ENCODE results near the gene SPSB3.
A peak's percentile ranks its signal among the peaks of the same experiment; 100 is the strongest.

SPSB3 gene

GRCh38 chr16:1762879-1763520 is 19.4 kb downstream of the SPSB3 start:
- H3K27me3 Mint-ChIP-seq (ENCODE audit: low read depth): no peaks in the 10 kb centered on the region
- no peak for DNase-seq (ENCODE audit: low spot score)
- no peak overlapping the region for H3K27ac Mint-ChIP-seq
- peaks cover 15% of the 10 kb centered on the region for H3K36me3 Mint-ChIP-seq (ENCODE audit: low read depth)
- no peak overlapping the region for H3K4me3 Mint-ChIP-seq
- H3K9me3 Mint-ChIP-seq: no peaks in the 10 kb centered on the region
- H3K4me1 Mint-ChIP-seq (ENCODE audit: low read depth): no peaks in the 10 kb centered on the region

- H3K36me3 Mint-ChIP-seq (ENCODE audit: low read depth): peaks cover 13% of the 10 kb centered on the region
- H3K4me3 Mint-ChIP-seq: no peak overlapping the region
- no peak for DNase-seq (ENCODE audit: low spot score)
- no peak overlapping the region for H3K27ac Mint-ChIP-seq
- H3K4me1 Mint-ChIP-seq (ENCODE audit: low read depth): peaks cover 3% of the 10 kb centered on the region
- no peaks in the 10 kb centered on the region for H3K9me3 Mint-ChIP-seq
- no peaks in the 10 kb centered on the region for H3K27me3 Mint-ChIP-seq (ENCODE audit: low read depth)
Measured at GRCh38 chr16:1762196-1762878, 20.0 kb downstream of the SPSB3 start.

GRCh38 chr16:1761751-1762150 is 20.6 kb downstream of the SPSB3 start:
- Mint-ChIP-seq H3K9me3 (no peaks in the 10 kb centered on the region), H3K27me3 (ENCODE audit: low read depth) (no peaks in the 10 kb centered on the region), H3K27ac (no peak overlapping the region), H3K4me3 (no peak overlapping the region), H3K36me3 (ENCODE audit: low read depth) (peaks cover 11% of the 10 kb centered on the region), H3K4me1 (ENCODE audit: low read depth) (peaks cover 8% of the 10 kb centered on the region)
- DNase-seq (ENCODE audit: low spot score): no peak

- DNase-seq (ENCODE audit: low spot score): no peak
- H3K4me1 Mint-ChIP-seq (ENCODE audit: low read depth): peaks cover 10% of the 10 kb centered on the region
- H3K36me3 Mint-ChIP-seq (ENCODE audit: low read depth): peaks cover 8% of the 10 kb centered on the region
- no peaks in the 10 kb centered on the region for H3K9me3 Mint-ChIP-seq
- no peak overlapping the region for H3K4me3 Mint-ChIP-seq
- no peaks in the 10 kb centered on the region for H3K27me3 Mint-ChIP-seq (ENCODE audit: low read depth)
- H3K27ac Mint-ChIP-seq: no peak overlapping the region
Measured at GRCh38 chr16:1760911-1761310, 21.5 kb downstream of the SPSB3 start.

DNA sequence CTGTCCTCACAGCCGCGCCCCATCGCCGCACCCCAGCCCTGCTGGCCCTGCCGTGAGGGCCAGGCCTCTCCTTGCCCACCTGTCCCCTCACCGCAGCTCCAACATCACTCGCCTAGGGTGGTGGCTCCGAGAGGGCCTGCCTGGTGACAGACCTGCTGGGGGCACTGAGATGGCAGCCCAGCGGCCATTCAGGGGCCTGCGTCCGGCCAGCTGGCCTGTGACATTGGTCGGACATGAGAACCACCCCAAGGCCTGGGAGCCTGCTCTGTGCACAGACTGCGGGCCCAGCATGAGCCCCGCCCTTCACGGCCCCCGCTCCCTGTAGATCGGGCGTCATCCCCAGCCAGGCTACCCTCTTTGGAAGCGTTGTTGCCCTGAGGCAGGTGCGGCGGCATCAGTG is 22.9 kb downstream of the SPSB3 start:
- DNase-seq (ENCODE audit: low spot score): no peak
- peaks cover 11% of the 10 kb centered on the region for H3K36me3 Mint-ChIP-seq (ENCODE audit: low read depth)
- no peak overlapping the region for H3K4me3 Mint-ChIP-seq
- H3K9me3 Mint-ChIP-seq: no peaks in the 10 kb centered on the region
- H3K27me3 Mint-ChIP-seq (ENCODE audit: low read depth): no peaks in the 10 kb centered on the region
- H3K4me1 Mint-ChIP-seq (ENCODE audit: low read depth): peaks cover 10% of the 10 kb centered on the region
- no peak overlapping the region for H3K27ac Mint-ChIP-seq

GRCh38 chr16:1758923-1759322 is 23.4 kb downstream of the SPSB3 start:
- no peak for DNase-seq (ENCODE audit: low spot score)
- no peak overlapping the region for H3K27ac Mint-ChIP-seq
- peaks cover 10% of the 10 kb centered on the region for H3K4me1 Mint-ChIP-seq (ENCODE audit: low read depth)
- peaks cover 11% of the 10 kb centered on the region for H3K36me3 Mint-ChIP-seq (ENCODE audit: low read depth)
- no peaks in the 10 kb centered on the region for H3K27me3 Mint-ChIP-seq (ENCODE audit: low read depth)
- H3K9me3 Mint-ChIP-seq: no peaks in the 10 kb centered on the region
- no peak overlapping the region for H3K4me3 Mint-ChIP-seq

DNA sequence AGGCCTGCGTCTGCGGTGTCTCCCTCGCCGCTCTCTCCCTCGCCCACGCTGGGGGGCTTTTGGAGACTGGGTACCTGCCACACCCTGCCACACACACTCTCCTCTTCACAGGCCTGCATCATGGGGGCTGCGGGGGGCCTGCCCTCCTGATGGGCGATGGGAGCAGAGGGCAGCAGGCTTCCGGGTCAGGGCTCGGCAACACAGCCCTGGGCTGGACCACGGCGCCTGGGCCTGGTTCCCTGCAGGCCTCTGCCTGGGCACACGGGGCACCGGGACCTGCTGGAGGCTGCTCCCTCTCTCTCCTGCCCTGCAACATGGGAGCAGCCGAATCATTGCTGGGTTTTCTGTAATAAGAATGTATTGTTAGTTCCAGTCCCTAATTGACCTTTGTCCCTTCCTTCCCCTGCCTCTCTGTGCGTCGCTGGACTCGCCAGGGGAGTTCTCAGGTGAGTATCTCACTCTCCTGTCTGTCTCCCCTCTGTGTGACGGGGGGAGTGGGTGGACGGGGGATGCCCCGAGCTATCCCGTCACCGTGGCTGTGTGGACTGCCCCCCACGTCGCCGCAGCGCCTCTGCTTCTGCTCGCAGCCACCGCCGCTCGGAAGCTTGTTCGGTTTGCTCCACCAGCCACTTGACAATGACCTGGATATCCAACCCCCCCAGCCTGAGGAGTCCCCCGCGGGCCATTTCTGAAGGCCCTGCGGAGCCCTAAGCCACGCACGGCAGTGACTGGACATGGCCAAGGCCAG is 24.5 kb downstream of the SPSB3 start:
- H3K4me3 Mint-ChIP-seq: no peak overlapping the region
- H3K27me3 Mint-ChIP-seq (ENCODE audit: low read depth): no peaks in the 10 kb centered on the region
- no peak for DNase-seq (ENCODE audit: low spot score)
- H3K4me1 Mint-ChIP-seq (ENCODE audit: low read depth): peaks cover 10% of the 10 kb centered on the region
- H3K27ac Mint-ChIP-seq: peak overlapping the region; percentile 69
- H3K9me3 Mint-ChIP-seq: no peaks in the 10 kb centered on the region
- H3K36me3 Mint-ChIP-seq (ENCODE audit: low read depth): peaks cover 11% of the 10 kb centered on the region

DNA sequence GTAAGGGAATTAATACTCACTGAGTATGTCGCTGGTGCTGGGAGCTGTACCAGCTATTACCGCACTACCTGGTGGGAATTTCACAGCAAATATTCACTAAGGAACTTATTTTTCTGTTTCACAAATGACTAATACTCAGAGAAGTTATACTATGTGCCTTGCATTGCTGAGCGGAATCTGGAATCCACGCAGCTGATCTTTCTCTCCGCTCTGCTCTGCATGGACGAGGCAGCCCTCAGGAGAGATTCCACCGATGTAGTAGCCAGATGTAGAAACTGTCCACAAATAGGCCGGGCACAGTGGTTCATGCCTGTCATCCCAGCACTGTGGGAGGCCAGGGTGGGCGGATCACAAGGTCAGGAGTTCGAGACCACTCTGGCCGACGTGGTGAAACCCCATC is 28.2 kb downstream of the SPSB3 start:
- Mint-ChIP-seq H3K27ac (no peak overlapping the region), H3K36me3 (ENCODE audit: low read depth) (peaks cover 7% of the 10 kb centered on the region), H3K27me3 (ENCODE audit: low read depth) (no peaks in the 10 kb centered on the region), H3K4me1 (ENCODE audit: low read depth) (peaks cover 10% of the 10 kb centered on the region), H3K4me3 (no peak overlapping the region), H3K9me3 (no peaks in the 10 kb centered on the region)
- no peak for DNase-seq (ENCODE audit: low spot score)

- Mint-ChIP-seq H3K9me3 (no peaks in the 10 kb centered on the region), H3K36me3 (ENCODE audit: low read depth) (peaks cover 7% of the 10 kb centered on the region), H3K4me3 (no peak overlapping the region), H3K27ac (no peak overlapping the region), H3K27me3 (ENCODE audit: low read depth) (no peaks in the 10 kb centered on the region), H3K4me1 (ENCODE audit: low read depth) (peaks cover 10% of the 10 kb centered on the region)
- DNase-seq (ENCODE audit: low spot score): no peak
Measured at GRCh38 chr16:1752853-1753252, 29.5 kb downstream of the SPSB3 start.

DNA sequence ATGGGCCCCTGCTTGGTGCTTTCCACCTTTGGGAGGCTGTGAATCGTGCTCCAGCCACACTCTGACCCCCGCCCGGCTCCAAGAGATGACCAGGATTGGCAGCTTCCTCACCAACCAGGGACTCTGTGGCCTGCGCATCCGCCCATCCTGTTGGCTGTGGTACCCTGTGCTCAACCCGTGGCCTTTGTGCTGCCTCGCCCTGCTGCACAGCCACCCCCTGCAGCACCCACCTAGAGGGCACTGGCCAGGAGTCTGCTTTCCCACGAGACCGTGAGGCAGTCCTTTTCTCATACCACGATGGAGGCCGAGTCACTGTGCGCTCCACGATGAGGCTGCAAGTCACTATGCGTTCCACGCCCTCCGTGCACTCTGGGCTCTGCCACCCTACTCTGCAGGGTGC is 30.4 kb downstream of the SPSB3 start:
- peaks cover 7% of the 10 kb centered on the region for H3K36me3 Mint-ChIP-seq (ENCODE audit: low read depth)
- H3K27me3 Mint-ChIP-seq (ENCODE audit: low read depth): no peaks in the 10 kb centered on the region
- peaks cover 3% of the 10 kb centered on the region for H3K4me1 Mint-ChIP-seq (ENCODE audit: low read depth)
- no peak for DNase-seq (ENCODE audit: low spot score)
- H3K4me3 Mint-ChIP-seq: no peak overlapping the region
- H3K9me3 Mint-ChIP-seq: no peaks in the 10 kb centered on the region
- no peak overlapping the region for H3K27ac Mint-ChIP-seq

GRCh38 chr16:1749152-1750117 is 32.9 kb downstream of the SPSB3 start:
- Mint-ChIP-seq H3K9me3 (no peaks in the 10 kb centered on the region), H3K27me3 (ENCODE audit: low read depth) (no peaks in the 10 kb centered on the region), H3K4me3 (no peak overlapping the region), H3K27ac (no peak overlapping the region), H3K36me3 (ENCODE audit: low read depth) (peaks cover 8% of the 10 kb centered on the region), H3K4me1 (ENCODE audit: low read depth) (no peaks in the 10 kb centered on the region)
- DNase-seq (ENCODE audit: low spot score): no peak

DNA sequence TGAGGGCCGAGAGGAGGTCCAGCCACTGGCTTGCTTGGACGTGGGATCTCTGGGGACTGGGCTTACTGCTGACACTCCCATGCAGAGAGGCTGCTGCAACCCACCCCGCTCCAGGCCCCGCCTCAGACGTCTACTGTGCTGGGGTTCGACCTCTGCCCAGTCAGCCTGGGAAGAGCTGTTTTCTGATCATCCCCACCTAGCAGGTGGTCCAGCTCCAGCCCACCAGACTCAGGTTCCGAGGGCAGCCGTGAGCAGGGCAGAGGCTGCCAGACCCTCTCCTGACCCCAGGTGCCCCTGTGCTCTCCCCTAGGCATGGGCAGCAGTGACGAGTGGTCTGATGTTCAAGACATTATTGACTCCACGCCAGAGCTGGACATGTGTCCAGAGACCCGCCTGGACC is 34.4 kb downstream of the SPSB3 start:
- Mint-ChIP-seq H3K9me3 (no peaks in the 10 kb centered on the region), H3K27me3 (ENCODE audit: low read depth) (no peaks in the 10 kb centered on the region), H3K4me1 (ENCODE audit: low read depth) (no peaks in the 10 kb centered on the region), H3K4me3 (no peak overlapping the region), H3K27ac (no peak overlapping the region), H3K36me3 (ENCODE audit: low read depth) (peaks cover 8% of the 10 kb centered on the region)
- no peak for DNase-seq (ENCODE audit: low spot score)

DNA sequence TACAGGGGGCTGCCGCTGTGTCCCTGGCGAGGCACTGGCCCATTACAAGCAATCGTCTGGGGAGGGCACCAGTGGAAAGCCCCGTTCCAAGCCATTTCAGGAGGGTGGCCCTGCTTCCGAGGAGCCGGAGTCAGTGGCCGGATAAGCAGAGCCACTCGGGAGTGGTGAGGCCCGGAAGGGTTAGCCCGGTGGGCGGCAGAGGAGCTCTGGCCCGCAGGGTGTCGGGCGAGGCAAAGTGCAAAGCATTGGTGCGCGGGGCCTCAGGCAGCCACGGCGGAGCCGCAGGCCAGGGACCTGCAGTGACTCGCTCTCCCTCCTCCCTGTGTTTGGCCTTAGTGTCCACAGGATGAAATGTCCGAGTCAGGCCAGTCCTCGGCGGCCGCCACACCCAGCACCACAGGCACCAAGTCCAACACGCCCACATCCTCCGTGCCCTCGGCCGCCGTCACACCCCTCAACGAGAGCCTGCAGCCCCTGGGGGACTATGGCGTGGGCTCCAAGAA is 35.6 kb downstream of the SPSB3 start:
- Mint-ChIP-seq H3K27me3 (ENCODE audit: low read depth) (no peaks in the 10 kb centered on the region), H3K27ac (no peak overlapping the region), H3K36me3 (ENCODE audit: low read depth) (peaks cover 4% of the 10 kb centered on the region), H3K9me3 (no peaks in the 10 kb centered on the region), H3K4me3 (no peak overlapping the region), H3K4me1 (ENCODE audit: low read depth) (no peaks in the 10 kb centered on the region)
- DNase-seq (ENCODE audit: low spot score): no peak

Measured in T-helper 2 cell treated with Interferon-gamma antibody and Interleukin-4, amounts not matched to agents 5 μg/mL and 100 μg/mL, for 36 hours (primary cell).